Fibroblast of pulmonary artery (primary cell): Measurements from ENCODE around the gene LRRC8B.
A peak's percentile ranks its signal among the peaks of the same experiment; 100 is the strongest.

ENCODE experiments used
- DNase-seq: peaks from one replicate; pipeline ENCODE4 v3.0.0-alpha.2; 2010; ENCODE audit warnings: low read depth
- H3K4me3 ChIP-seq: replicated peaks from 2 replicates; pipeline ENCODE4 v1.5.1; 2011; ENCODE audit warnings: low read depth, mild to moderate bottlenecking, control low read depth, low read length, moderate library complexity
- CTCF ChIP-seq: IDR thresholded peaks from 2 replicates; pipeline ENCODE4 v1.5.1; 2011; ENCODE audit warnings: mild to moderate bottlenecking, control low read depth, low read length, inconsistent platforms; ENCODE audit errors: missing control alignments

LRRC8B gene

DNA sequence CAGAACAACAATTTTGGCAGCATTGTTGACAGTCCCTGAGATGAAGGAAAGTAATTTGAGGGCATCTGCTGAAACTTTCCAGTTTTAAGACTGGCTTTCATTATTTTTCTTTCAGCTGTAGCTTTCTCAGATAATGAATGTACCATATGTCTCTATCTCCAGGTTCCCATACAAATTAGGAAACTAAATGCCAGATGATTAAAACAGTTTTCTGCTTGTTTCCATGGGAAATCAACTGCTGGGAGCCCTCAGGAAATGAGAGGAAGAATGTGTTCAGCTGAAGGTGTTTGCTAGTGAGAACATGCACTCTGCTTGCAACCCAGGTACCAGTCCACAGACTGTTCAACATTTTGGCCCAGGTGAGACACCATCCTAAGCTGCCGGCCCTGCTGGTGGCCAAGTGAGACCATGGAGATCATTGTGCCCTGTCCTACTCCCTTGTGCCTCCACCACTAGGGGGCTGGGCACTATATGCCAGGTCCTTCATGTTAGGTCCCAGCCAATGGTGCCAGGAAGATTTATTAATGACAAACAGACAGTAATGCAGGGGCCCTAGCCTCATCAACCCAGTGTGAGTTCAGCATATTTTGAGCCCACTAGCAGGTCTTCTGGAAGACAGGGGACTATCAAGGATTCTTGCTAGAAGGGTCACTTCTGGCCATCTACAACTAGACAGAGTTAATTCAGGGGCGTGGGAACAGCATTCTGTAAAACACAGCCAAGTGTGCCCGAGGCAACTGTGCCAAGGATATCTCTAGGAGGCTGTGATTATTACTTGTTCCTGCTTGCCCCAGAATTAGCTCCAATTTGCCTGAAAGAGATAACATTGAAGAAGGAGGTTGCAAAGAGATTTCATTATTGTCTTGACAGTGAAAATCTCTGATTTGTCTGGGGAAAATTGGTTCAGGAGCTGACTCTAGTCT, 91.3 kb downstream of the LRRC8B start:
- TF ChIP-seq CTCF, result peak; percentile 40
- H3K4me3 ChIP-seq, result no peak overlapping the region
- no peak for DNase-seq

GRCh38 chr1:89616844-89617627, 92.4 kb downstream of the LRRC8B start:
- no peak overlapping the region for H3K4me3 ChIP-seq
- no peak for DNase-seq
- no peak for TF ChIP-seq CTCF

- TF ChIP-seq CTCF, result no peak
- H3K4me3 ChIP-seq, result no peak overlapping the region
- DNase-seq, result no peak
These were observed 96.0 kb downstream of the LRRC8B start for GRCh38 chr1:89620664-89621063.

DNA sequence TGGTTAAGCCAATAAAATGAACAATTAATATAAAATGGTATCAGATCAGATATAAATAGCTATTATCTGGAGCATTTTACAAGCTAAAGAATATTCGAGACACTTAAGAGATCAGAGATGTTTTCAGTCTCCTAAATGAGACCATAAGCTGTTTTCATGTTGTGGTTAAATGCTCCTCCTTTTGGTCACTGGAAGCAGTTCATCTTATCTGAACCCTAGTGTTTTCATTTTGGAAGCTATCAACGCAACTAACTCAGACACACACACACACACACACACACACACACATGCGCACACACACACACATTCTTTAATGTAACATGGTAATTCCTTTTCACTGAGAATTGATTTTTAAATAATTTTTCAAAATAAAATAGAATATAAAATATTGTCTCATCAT, 98.3 kb downstream of the LRRC8B start:
- TF ChIP-seq CTCF, result peak; percentile 29
- DNase-seq, result peak; percentile 59
- no peak overlapping the region for H3K4me3 ChIP-seq

DNA sequence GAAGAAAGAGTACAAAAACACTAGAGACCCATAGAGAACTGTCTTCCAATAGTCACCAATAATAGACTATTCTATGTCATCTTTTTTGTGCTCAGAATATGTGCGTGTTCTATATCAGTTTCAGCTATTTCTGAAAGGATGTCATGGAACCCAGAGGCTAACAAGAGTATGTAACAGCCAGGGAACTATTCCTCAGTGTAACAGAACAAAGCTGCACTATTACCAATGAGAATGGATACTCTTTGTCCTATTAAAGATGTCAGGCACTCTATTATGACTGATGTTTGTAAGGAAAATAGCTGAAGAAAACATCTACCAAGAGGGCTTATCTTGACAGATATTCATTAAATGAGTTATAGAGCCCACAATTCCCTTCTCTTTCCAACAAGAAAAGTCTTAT, 99.7 kb downstream of the LRRC8B start:
- no peak overlapping the region for H3K4me3 ChIP-seq
- no peak for DNase-seq
- TF ChIP-seq CTCF, result no peak

- DNase-seq, result no peak
- H3K4me3 ChIP-seq, result no peak overlapping the region
- TF ChIP-seq CTCF, result no peak
These were observed 100.2 kb downstream of the LRRC8B start for GRCh38 chr1:89624715-89625323.
